NCI-H1694 (cell line): Measurements from ENCODE around the gene C3orf22.

Experiments used
- DNase-seq: peaks from one replicate; lab custom pipeline; 2025; lab: John Stamatoyannopoulos, UW

The C3orf22 gene

GRCh38 chr3:126556637-126557414 lies 1.9 kb downstream of the C3orf22 start:
- no peak for DNase-seq

- DNase-seq: no peak
These were observed 2.7 kb downstream of the C3orf22 start for GRCh38 chr3:126555795-126556636.

GRCh38 chr3:126554560-126555525 lies 3.9 kb downstream of the C3orf22 start:
- DNase-seq: no peak

GRCh38 chr3:126553284-126554084 lies 5.2 kb downstream of the C3orf22 start:
- no peak for DNase-seq

GRCh38 chr3:126552688-126553283 lies 5.9 kb downstream of the C3orf22 start:
- DNase-seq: no peak

- DNase-seq: no peak
These were observed 6.7 kb downstream of the C3orf22 start for GRCh38 chr3:126551839-126552687.

- no peak for DNase-seq
These were observed 7.5 kb downstream of the C3orf22 start for GRCh38 chr3:126551121-126551838.

GRCh38 chr3:126550488-126551051 lies 8.2 kb downstream of the C3orf22 start:
- no peak for DNase-seq

- no peak for DNase-seq
These were observed 8.8 kb downstream of the C3orf22 start for GRCh38 chr3:126549861-126550487.

GRCh38 chr3:126548556-126549466 lies 9.9 kb downstream of the C3orf22 start:
- DNase-seq: no peak

- DNase-seq: no peak
These were observed 11.0 kb downstream of the C3orf22 start for GRCh38 chr3:126547721-126548120.

GRCh38 chr3:126546549-126547239 lies 12.0 kb downstream of the C3orf22 start:
- DNase-seq: no peak

GRCh38 chr3:126546013-126546412 lies 12.7 kb downstream of the C3orf22 start:
- no peak for DNase-seq

- no peak for DNase-seq
These were observed 13.2 kb downstream of the C3orf22 start for GRCh38 chr3:126545544-126545943.

- no peak for DNase-seq
These were observed 14.0 kb downstream of the C3orf22 start for GRCh38 chr3:126544596-126545281.

GRCh38 chr3:126543457-126544061 lies 15.2 kb downstream of the C3orf22 start:
- no peak for DNase-seq
